IMR-90 (cell line): Measurements from ENCODE around the gene UGT1A3. TPM values are rescaled to one million over a fixed set of nuclear protein-coding genes. Genes with fewer than 3 reads are reported as not detected.

Source experiments
- ATAC-seq: fragments of 200-7000 bp; cut with Tn5 transposase; 2 replicates; pipeline ENCODE4 v1.9.1; 2020; ENCODE audit warnings: low read depth, mild to moderate bottlenecking, moderate library complexity
- BruUV-seq: library from RNA; stranded (reverse); fragments of 400-500 nt; replicated peaks from 2 replicates; lab custom pipeline; 2021; lab: Mats Ljungman, UMichigan
- CTCF ChIA-PET: fragments of 300-600 bp; formaldehyde crosslinking; extraction: SDS; loops from one replicate; lab custom pipeline; 2021; ENCODE audit warnings: antibody characterized with exemption; lab: Yijun Ruan, JAX
- POLR2A ChIA-PET: fragments of 300-600 bp; sonication (Branson Sonifier 250); formaldehyde crosslinking; loops from one replicate; lab custom pipeline; 2022; ENCODE audit warnings: antibody characterized with exemption; ENCODE audit not compliant: unreplicated experiment; lab: Charles Lee
- DNase-seq: peaks from one replicate; pipeline ENCODE4 v3.0.0; 2013
- H2AFZ ChIP-seq: replicated peaks from 2 replicates; pipeline ENCODE3; 2013; ENCODE audit warnings: low read length, mild to moderate bottlenecking; ENCODE audit not compliant: poor library complexity
- H2AK5ac ChIP-seq: 2 replicates; pipeline ENCODE4 v1.6.1; 2013; ENCODE audit warnings: low read depth, low read length, inconsistent platforms
- H2AK9ac ChIP-seq: replicated peaks from 2 replicates; pipeline ENCODE3; 2013; ENCODE audit warnings: mild to moderate bottlenecking, low read depth, low read length, moderate library complexity; ENCODE audit not compliant: poor library complexity
- H2BK120ac ChIP-seq: 2 replicates; pipeline ENCODE4 v1.6.1; 2013; ENCODE audit warnings: low read depth, low read length, inconsistent platforms
- H2BK15ac ChIP-seq: 3 replicates; pipeline ENCODE4 v1.6.1; 2013; ENCODE audit warnings: low read depth, low read length, inconsistent platforms
- H2BK20ac ChIP-seq: 2 replicates; pipeline ENCODE4 v1.6.1; 2013; ENCODE audit warnings: low read depth, mild to moderate bottlenecking, inconsistent platforms, low read length, moderate library complexity
- H2BK5ac ChIP-seq: 2 replicates; pipeline ENCODE4 v1.6.1; 2013; ENCODE audit warnings: mild to moderate bottlenecking, low read depth, low read length, inconsistent platforms; ENCODE audit not compliant: poor library complexity, severe bottlenecking
- H3K14ac ChIP-seq: replicated peaks from 2 replicates; pipeline ENCODE4 v1.6.1; 2013; ENCODE audit warnings: low read depth, low read length, inconsistent platforms
- H3K18ac ChIP-seq: 2 replicates; pipeline ENCODE4 v1.6.1; 2013; ENCODE audit warnings: low read depth, low read length, control low read depth
- H3K23ac ChIP-seq: 2 replicates; pipeline ENCODE4 v1.6.1; 2013; ENCODE audit warnings: low read depth, low read length, inconsistent platforms
- H3K27ac ChIP-seq: 2 replicates; pipeline ENCODE4 v1.5.1; 2013; ENCODE audit warnings: mild to moderate bottlenecking, control low read depth, low read length; ENCODE audit not compliant: insufficient read depth
- H3K27me3 ChIP-seq: 2 replicates; pipeline ENCODE4 v1.6.1; 2013; ENCODE audit warnings: low read length; ENCODE audit not compliant: control insufficient read depth, insufficient read depth
- H3K36me3 ChIP-seq: 2 replicates; pipeline ENCODE4 v1.6.1; 2013; ENCODE audit warnings: low read length, mixed read lengths; ENCODE audit not compliant: control insufficient read depth, insufficient read depth
- H3K4ac ChIP-seq: 2 replicates; pipeline ENCODE4 v1.6.1; 2013; ENCODE audit warnings: low read depth, low read length, inconsistent platforms
- H3K4me1 ChIP-seq: 2 replicates; pipeline ENCODE4 v1.6.1; 2013; ENCODE audit warnings: low read length, mixed read lengths; ENCODE audit not compliant: control insufficient read depth, insufficient read depth
- H3K4me2 ChIP-seq: 2 replicates; pipeline ENCODE4 v1.6.1; 2013; ENCODE audit warnings: low read depth, mild to moderate bottlenecking, control low read depth, low read length, moderate library complexity
- H3K4me3 ChIP-seq: 2 replicates; pipeline ENCODE4 v1.5.1; 2013; ENCODE audit warnings: low read depth, mild to moderate bottlenecking, control low read depth, low read length, moderate library complexity; ENCODE audit not compliant: insufficient read depth
- H3K56ac ChIP-seq: 2 replicates; pipeline ENCODE4 v1.6.1; 2013; ENCODE audit warnings: low read length, inconsistent platforms; ENCODE audit not compliant: insufficient read depth; ENCODE audit errors: extremely low read depth
- H3K79me1 ChIP-seq, 2 experiments: 2 replicates each; pipeline ENCODE4 v1.6.1; 2013; ENCODE audit warnings: low read length in 2 of 2, inconsistent platforms in 1 of 2, low read depth in 1 of 2
- H3K9ac ChIP-seq: 2 replicates; pipeline ENCODE4 v1.6.1; 2013; ENCODE audit warnings: low read depth, low read length, control low read depth
- H3K9me1 ChIP-seq: 2 replicates; pipeline ENCODE4 v1.6.1; 2013; ENCODE audit warnings: low read length, inconsistent platforms; ENCODE audit not compliant: insufficient read depth
- H3K9me3 ChIP-seq: 2 replicates; pipeline ENCODE4 v1.6.1; 2013; ENCODE audit warnings: low read length; ENCODE audit not compliant: control insufficient read depth, insufficient read depth
- H4K20me1 ChIP-seq: 2 replicates; pipeline ENCODE4 v1.6.1; 2013; ENCODE audit warnings: low read length, inconsistent platforms; ENCODE audit not compliant: insufficient read depth
- H4K5ac ChIP-seq: 2 replicates; pipeline ENCODE4 v1.6.1; 2013; ENCODE audit warnings: mild to moderate bottlenecking, low read depth, low read length, control low read depth
- H4K8ac ChIP-seq, 2 experiments: 2 replicates each; pipeline ENCODE4 v1.6.1; 2013; ENCODE audit warnings: low read depth in 2 of 2, low read length in 2 of 2, control low read depth in 1 of 2, inconsistent platforms in 1 of 2
- H4K91ac ChIP-seq: 2 replicates; pipeline ENCODE4 v1.6.1; 2013; ENCODE audit warnings: low read depth, low read length, inconsistent platforms; ENCODE audit not compliant: insufficient read depth
- MAFK ChIP-seq: IDR thresholded peaks from 2 replicates; pipeline ENCODE4 v1.6.1; 2012; ENCODE audit warnings: low read depth, low read length, improper control_type of control experiment
- MXI1 ChIP-seq: IDR thresholded peaks from 2 replicates; pipeline ENCODE4 v1.6.1; 2012; ENCODE audit warnings: low read depth, mild to moderate bottlenecking, low read length, moderate library complexity, borderline replicate concordance
- NFE2L2 ChIP-seq: fragments of 150-350 bp; IDR thresholded peaks from 2 replicates; pipeline ENCODE4 v1.6.1; 2016; ENCODE audit warnings: low read depth, mild to moderate bottlenecking, low read length
- RCOR1 ChIP-seq: IDR thresholded peaks from 2 replicates; pipeline ENCODE4 v1.6.1; 2012; ENCODE audit warnings: mild to moderate bottlenecking, low read length, improper control_type of control experiment; ENCODE audit not compliant: insufficient replicate concordance
- USF2 ChIP-seq: fragments of 150-350 bp; IDR thresholded peaks from 2 replicates; pipeline ENCODE4 v1.6.1; 2017; ENCODE audit warnings: mild to moderate bottlenecking, antibody characterized with exemption, low read length, low read depth
- WGBS, 2 experiments: methylation state at CpG; one replicate each; pipeline versions ENCODE4 v1.1.5 to v1.1.7; 2013; ENCODE audit warnings: missing lambda C conversion rate in 2 of 2; ENCODE audit not compliant: insufficient read length in 1 of 2; ENCODE audit errors: extremely low coverage in 2 of 2; 5-methylcytosine and 5-hydroxymethylcytosine counted together
- dilution Hi-C: fragments of 300-500 bp; cut with HindIII; formaldehyde crosslinking; loops from one replicate; pipeline ENCODE4 v1.14.3; 2018; ENCODE audit warnings: low sequenced_read_pairs; ENCODE audit not compliant: unreplicated experiment
- in situ Hi-C: fragments of 300-500 bp; cut with MboI; formaldehyde crosslinking; loops from 3 replicates; pipeline ENCODE4 v1.14.3; 2019; ENCODE audit warnings: low sequenced_read_pairs, inconsistent platforms, mixed read lengths
- intact Hi-C: fragments of 100-400 bp; cut with micrococcal nuclease; formaldehyde crosslinking; loops from 2 replicates; pipeline ENCODE4 v1.10.0; 2022
- polyA plus RNA-seq, 3 experiments: library from polyadenylated mRNA; depleted of rRNA; stranded (reverse); fragments of >200 nt; gene quantifications; 2 replicates each; pipeline ENCODE4 v1.2.3, GENCODE V29; 2012; ENCODE audit warnings: low replicate concordance in 1 of 3
- total RNA-seq: library from RNA; depleted of rRNA; stranded (reverse); fragments of >200 nt; gene quantifications from 2 replicates; pipeline ENCODE4 v1.2.3, GENCODE V29; 2012

UGT1A3 gene
- total and polyA plus RNA-seq, 2 of the 4 experiments (the other 2 are of a cell fraction) = not detected

- POLR2A ChIA-PET = no interaction called here
These were observed 79.4 kb downstream of the UGT1A3 start for GRCh38 chr2:233807966-233808935.

More at GRCh38 chr2:233807966-233808935, 79.4 kb downstream of the UGT1A3 start:
- H3K4me3 ChIP-seq = no peak overlapping the region
- H2BK5ac ChIP-seq = no peak overlapping the region
- H2AFZ ChIP-seq = no peak overlapping the region
- H3K23ac ChIP-seq = no peak overlapping the region
- no peaks in the 10 kb centered on the region for H3K9me3 ChIP-seq
- no peak overlapping the region for H3K14ac ChIP-seq
- H3K36me3 ChIP-seq = no peaks in the 10 kb centered on the region
- H3K18ac ChIP-seq = no peak overlapping the region
- H4K20me1 ChIP-seq = no peaks in the 10 kb centered on the region
- no peak overlapping the region for H2AK9ac ChIP-seq
- no peak overlapping the region for H3K4ac ChIP-seq
- intact Hi-C loops = no loop called here
- no peak overlapping the region for H4K91ac ChIP-seq
- in situ Hi-C loops = no loop called here
- ATAC-seq = no peak
- WGBS, 2 experiments = 73% methylated on average over 2 of the region's 10 CpGs; no CpG with 5 or more reads in 1 of the 2 experiments
- no peaks in the 10 kb centered on the region for H3K79me1 ChIP-seq
- peaks cover 39% of the 10 kb centered on the region for H3K27me3 ChIP-seq
- CTCF ChIA-PET = no interaction called here
- no peak overlapping the region for H3K56ac ChIP-seq
- no peak overlapping the region for H2BK120ac ChIP-seq
- H4K5ac ChIP-seq = no peak overlapping the region
- no peak overlapping the region for H3K4me2 ChIP-seq
- no peaks in the 10 kb centered on the region for H3K9me1 ChIP-seq
- BruUV-seq = no TSS peak
- no peak for DNase-seq
- dilution Hi-C loops = no loop called here
- no peak overlapping the region for H3K27ac ChIP-seq
- H3K9ac ChIP-seq = no peak overlapping the region
- H2BK15ac ChIP-seq = no peak overlapping the region
- no peak for TF ChIP-seq NFE2L2
- TF ChIP-seq USF2 = no peak
- TF ChIP-seq MXI1 = no peak
- TF ChIP-seq MAFK = no peak
- TF ChIP-seq RCOR1 = no peak
- H4K8ac ChIP-seq = no peak overlapping the region
- no peak overlapping the region for H2BK20ac ChIP-seq
- no peak overlapping the region for H2AK5ac ChIP-seq
- H3K4me1 ChIP-seq = no peaks in the 10 kb centered on the region
